HG02981 (cell line): ENCODE measurements around the gene SIGLEC5.

Experiments used
- ATAC-seq: cut with Tn5 transposase; IDR thresholded peaks from one replicate; pipeline ENCODE4 v1.9.1; 2021; ENCODE audit warnings: mild to moderate bottlenecking, moderate library complexity; ENCODE audit not compliant: unreplicated experiment

Gene SIGLEC5

DNA sequence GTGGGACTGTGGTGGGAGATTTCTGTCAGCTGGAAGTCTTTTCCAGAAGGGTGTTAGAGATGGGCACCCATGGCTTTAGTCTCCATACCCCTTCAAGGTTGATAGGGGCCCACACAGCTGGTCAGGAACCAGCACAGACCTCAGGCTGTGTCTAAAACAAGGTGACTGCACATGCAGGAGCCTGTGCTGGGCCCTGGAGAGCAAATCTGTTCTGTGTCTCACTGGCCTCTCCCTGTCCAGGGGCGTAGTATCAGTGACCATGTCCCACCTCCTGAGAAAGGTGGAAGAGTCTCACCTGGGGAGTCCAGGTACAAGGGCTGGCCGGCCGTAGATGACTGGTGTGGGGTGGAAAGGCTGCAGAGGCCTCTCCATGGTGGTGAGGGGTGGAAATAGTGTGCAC, 39.8 kb downstream of the SIGLEC5 start:
- no peak for ATAC-seq

DNA sequence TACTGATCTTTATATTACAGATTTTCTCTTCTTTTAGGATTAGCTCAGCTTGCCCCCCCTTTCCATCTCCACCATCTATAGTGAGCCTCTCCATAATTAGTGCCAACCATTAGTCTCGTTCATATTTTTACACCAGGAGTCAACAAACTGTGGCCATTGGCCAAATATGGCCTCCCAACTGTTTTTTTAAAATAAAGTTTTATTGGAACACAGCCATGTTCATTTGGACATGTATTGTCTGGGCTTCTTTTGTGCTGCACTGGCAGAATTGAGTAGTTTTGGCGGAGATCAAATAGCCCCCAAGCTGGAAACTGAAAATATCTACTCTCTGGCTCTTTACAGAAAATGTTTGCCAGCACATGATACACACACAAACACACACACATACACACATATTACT, 40.7 kb downstream of the SIGLEC5 start:
- no peak for ATAC-seq

GRCh38 chr19:51587264-51588191, 42.7 kb downstream of the SIGLEC5 start:
- ATAC-seq: no peak

DNA sequence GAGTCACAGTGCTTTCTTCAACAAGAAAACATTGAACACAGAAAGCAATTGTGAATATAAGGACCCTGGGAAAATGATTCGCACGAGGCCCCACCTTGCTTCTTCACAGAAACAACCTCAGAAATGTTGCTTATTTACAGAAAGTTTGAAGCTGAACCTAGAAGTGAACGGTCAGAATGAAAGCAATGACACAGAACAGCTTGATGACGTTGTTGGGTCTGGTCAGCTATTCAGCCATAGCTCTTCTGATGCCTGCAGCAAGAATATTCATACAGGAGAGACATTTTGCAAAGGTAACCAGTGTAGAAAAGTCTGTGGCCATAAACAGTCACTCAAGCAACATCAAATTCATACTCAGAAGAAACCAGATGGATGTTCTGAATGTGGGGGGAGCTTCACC, 43.4 kb downstream of the SIGLEC5 start:
- no peak for ATAC-seq

- no peak for ATAC-seq
Observed at GRCh38 chr19:51586103-51586728, 44.0 kb downstream of the SIGLEC5 start.

- no peak for ATAC-seq
Observed at GRCh38 chr19:51576850-51577249, 53.4 kb downstream of the SIGLEC5 start.

DNA sequence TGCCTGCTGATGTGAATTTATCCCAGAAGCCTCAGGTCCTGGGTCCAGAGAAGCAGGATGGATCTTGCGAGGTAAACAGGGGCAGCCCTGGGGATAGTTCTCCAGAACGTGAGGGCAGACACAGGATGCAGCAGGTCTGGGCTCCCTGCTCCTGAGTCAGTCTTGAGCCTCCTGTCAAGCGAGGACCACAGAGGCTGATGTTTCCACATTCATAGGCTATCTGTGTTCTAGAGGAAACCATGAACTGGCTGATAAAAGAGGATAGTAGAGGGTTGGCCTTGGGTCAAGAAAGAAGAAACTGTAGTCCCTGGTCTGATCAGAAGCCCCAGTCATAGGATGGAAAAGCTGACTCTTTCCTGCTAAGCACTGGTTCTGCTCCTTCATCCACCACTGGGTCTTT, 56.9 kb downstream of the SIGLEC5 start:
- ATAC-seq: no peak

- no peak for ATAC-seq
Observed at GRCh38 chr19:51572908-51573307, 57.3 kb downstream of the SIGLEC5 start.

DNA sequence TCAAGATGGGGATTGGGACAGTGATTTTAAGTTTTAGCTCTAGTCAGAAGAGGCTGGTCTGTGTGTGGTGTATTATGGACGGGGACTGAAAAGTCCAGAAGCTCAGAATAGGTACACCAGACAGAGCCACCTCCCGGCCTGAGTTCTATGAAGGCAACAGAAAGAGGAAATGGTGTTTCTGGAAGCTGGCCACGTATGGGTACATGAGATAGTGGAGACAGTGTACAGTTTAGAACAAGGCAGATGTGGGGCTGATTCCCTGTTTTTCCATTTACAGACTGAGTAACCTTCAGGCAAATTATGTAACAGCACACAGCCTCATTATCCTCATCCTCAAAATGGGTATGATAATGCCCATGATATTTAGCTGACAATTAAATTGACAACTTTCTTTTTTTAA, 57.8 kb downstream of the SIGLEC5 start:
- no peak for ATAC-seq

- no peak for ATAC-seq
Observed at GRCh38 chr19:51571599-51571998, 58.6 kb downstream of the SIGLEC5 start.

DNA sequence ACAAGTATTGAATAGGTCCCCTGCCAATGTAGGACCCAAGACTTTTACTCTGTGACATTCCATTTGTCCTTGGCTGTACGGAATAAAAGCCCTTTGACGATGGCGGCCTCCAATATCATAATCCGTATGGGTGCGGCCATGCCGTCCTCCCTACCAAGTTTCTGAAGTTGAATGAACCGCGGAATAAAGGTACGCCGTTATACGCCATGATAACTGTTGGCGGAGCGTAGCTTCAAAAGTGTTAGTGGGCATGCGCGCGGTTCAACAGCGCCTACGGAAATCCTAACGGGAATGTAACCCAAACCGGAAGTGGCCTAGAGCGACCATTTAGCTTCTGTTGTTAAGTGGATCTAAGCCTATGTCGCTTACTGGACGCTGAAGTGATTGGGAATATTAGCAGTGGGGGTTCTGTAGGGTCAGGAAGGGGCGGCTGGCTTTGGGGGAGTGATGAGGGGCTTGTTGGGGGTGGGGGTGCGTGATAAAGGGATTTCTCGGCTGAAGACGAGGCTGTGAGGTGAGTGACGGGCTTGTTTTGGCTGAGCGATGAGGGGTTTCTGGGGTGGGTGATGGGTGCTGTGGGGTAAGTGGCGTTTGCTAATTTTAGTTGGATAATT, 59.1 kb downstream of the SIGLEC5 start, which contains the start of gene ZNF175:
TSS of gene ZNF175 (plus strand) at position 322 of the 614 bp plus-strand sequence. CDS start 2,047 bp downstream, outside the sequence.
- ATAC-seq: peak; percentile 78

GRCh38 chr19:51568456-51568855, 61.7 kb downstream of the SIGLEC5 start:
- ATAC-seq: no peak

DNA sequence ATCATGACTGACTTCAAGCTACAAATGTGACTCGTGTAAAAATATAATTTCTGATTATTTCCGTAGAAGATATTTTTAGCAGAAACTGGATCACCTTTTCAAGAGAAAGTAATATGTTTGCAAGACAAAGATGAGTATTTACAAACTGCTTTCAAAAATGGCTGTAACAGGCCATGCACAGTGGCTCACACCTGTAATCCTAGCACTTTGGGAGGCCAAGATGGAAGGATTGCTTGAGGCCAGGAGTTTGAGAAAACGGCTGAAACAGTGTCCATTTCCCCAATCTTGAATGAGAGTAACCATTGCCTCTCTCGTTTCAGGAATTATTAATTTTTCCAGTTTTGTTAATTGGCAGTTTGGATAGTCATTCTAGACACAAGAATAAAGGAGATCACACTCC, 62.6 kb downstream of the SIGLEC5 start:
- ATAC-seq: no peak

- ATAC-seq: no peak
Observed at GRCh38 chr19:51566489-51567100, 63.6 kb downstream of the SIGLEC5 start.

DNA sequence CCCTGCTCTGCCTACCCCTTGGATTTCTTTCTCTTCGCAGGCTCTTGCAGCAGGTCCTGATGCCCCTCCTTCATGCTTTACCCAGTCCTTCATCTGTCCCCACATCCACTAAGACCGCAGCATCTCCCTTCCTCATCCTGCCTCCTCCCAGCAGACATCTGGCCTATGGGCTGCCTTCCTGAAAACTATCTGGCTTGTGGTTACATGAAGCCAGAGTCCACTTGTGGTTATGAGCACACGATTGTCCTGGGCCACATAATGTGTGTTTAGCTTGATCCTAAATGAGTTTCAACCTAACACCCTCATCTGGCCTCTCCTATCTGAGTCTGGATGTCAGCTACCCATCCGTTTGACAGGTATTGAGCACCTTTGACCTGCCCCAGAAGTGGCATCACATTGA, 64.6 kb downstream of the SIGLEC5 start:
- ATAC-seq: no peak

DNA sequence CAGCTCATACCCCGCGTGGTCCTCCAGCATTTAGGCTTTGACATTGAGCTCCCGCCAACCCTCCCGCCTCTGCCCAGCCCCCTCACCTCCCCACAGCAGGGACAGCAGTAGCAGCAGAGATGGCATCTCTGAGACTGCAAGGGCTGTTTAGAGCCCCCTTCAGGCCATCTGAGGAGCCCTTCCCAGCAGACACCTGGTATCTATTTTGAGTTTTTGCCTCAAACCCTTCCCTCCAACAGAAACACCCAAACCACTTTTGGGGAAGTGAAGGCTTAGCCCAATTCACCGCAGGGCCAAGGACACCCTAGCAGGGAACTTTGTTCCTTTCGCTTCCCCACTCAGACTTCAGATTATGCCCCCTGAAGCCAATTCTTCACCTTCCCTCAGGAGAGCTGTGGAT, 65.4 kb downstream of the SIGLEC5 start:
- no peak for ATAC-seq
